ENCODE measurements around the gene SRSF12. TPM values are rescaled to one million over a fixed set of nuclear protein-coding genes. Genes with fewer than 3 reads are reported as not detected.

SRSF12 gene
- total RNA-seq (5.7 and 7.3 TPM in 2 replicates), polyA plus RNA-seq (5.6 and 7.6 TPM in 2 replicates)

DNA sequence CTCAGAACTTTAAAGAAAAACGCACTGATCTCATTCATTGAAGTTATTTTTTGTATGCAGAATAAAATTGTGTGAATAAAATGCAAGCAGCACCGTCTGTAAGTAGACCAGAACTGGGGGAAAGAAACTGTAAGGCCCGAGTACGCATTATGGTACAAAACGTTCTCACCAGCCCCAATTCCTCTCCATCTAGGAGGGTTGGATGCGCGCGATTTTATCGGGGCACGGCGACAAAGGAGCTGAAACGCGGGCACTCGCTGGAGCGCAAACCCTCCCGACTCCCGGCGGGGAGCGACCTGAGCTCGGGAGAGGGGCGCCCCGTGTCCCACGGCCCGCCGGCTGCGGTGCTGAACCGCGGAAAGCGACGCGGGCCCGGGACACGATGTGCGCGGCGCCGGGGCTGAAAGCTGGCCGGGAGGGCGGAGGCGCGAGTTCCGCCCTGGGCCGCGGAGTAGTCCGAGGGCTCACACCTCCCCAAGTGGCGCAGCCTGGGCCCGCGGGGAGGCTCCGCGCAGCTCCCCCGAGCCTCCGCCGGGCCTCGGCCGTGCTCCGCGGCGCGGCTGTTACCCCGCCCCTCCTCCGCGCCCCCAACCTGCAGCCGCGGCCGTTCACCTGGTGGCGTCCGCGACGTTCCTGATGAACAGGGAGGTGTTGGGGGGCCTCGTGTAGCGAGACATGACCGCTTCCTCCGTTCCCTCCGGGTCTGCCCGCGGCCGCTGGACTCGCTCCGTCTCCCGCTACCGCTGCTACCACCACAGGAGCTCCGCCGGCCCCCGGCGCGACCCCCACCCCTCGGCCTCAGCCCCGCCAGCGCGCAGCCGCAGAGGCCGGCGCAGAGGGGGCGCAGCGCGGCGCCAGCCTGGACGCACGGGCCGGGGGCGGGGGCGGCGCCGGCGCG is at the start of gene SRSF12:
Gene SRSF12, minus strand, starts transcription at position 861 of the 898 bp plus-strand sequence. Its CDS starts 184 bp downstream, at position 677.
- Histone ChIP-seq H3K4me1 (ENCODE audit: insufficient read depth) (no peaks in the 10 kb centered on the region), H3K4me3 (peak within 1 kb of the TSS; percentile 85), H2AFZ (peak within 1 kb of the TSS; percentile 93), H3K9me2 (replicated peaks; ENCODE audit: insufficient read depth) (no peaks in the 10 kb centered on the region), H3K27ac (peak within 1 kb of the TSS; percentile 54), H3K4me2 (peak within 1 kb of the TSS; percentile 96), H3K9me3 (ENCODE audit: low read depth) (no peaks in the 10 kb centered on the region), H4K20me1 (ENCODE audit: insufficient read depth, poor library complexity, severe bottlenecking) (no peaks in the 10 kb centered on the region), H3K27me3 (no peaks in the 10 kb centered on the region), H3K79me2 (peaks cover 35% of the 10 kb centered on the region), H3K36me3 (replicated peaks; ENCODE audit: insufficient read depth, low read depth) (no peaks in the 10 kb centered on the region)
- TF ChIP-seq, protein P1, sequence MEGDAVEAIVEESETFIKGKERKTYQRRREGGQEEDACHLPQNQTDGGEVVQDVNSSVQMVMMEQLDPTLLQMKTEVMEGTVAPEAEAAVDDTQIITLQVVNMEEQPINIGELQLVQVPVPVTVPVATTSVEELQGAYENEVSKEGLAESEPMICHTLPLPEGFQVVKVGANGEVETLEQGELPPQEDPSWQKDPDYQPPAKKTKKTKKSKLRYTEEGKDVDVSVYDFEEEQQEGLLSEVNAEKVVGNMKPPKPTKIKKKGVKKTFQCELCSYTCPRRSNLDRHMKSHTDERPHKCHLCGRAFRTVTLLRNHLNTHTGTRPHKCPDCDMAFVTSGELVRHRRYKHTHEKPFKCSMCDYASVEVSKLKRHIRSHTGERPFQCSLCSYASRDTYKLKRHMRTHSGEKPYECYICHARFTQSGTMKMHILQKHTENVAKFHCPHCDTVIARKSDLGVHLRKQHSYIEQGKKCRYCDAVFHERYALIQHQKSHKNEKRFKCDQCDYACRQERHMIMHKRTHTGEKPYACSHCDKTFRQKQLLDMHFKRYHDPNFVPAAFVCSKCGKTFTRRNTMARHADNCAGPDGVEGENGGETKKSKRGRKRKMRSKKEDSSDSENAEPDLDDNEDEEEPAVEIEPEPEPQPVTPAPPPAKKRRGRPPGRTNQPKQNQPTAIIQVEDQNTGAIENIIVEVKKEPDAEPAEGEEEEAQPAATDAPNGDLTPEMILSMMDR (IDR thresholded peaks at IDR 0.05; ENCODE audit: poor library complexity), result no peak
- no peak for TF ChIP-seq EZH2phosphoT487 (IDR thresholded peaks at IDR 0.05; ENCODE audit: low read depth, severe bottlenecking, unreplicated experiment)
- TF ChIP-seq EZH2 (IDR thresholded peaks at IDR 0.05; ENCODE audit: borderline replicate concordance), result no peak
- DNase-seq (ENCODE audit: low spot score), result peak; percentile 62
- WGBS (ENCODE audit: low lambda C conversion rate, missing lambda C conversion rate), result 1% methylated on average over 60 of the region's 106 CpGs

- Histone ChIP-seq H3K4me1 (ENCODE audit: insufficient read depth) (no peaks in the 10 kb centered on the region), H3K36me3 (replicated peaks; ENCODE audit: insufficient read depth, low read depth) (no peaks in the 10 kb centered on the region), H2AFZ (no peak overlapping the region)
Measured at GRCh38 chr6:89162047-89162371, 44.1 kb upstream of the SRSF12 start.

DNA sequence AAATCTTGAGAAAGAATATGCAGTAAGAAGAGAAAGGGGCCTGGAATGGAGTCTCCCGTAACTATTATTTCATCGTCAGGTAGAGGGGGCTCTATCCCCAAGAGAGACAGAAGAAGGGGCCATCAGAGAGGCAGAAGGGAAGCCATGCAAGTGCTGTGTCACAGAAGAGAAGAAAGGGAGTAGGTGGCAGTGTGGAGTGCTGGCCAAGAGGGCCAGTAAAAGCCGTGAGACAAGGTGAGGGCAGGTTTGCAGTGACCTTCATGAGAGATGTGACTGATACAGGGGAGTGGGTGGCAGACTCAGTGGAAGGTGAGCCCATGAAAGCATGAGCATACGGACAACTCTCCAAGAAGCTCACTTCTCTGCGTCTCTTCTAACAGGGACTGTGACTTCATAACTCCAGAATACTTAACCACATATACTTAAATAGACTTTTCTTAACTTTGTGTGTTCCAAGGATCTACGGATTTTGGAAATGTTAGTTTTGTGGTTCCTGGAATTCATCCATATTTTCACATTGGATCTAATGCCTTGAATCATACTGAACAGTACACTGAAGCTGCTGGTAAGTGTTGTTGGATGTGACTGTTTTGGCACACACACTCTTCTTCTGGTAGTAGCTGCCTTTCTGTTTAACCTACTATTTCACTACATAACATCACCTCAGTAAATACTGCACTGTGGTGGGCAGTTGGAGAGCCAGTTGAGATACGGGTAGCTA is 43.6 kb upstream of the SRSF12 start:
- H3K27ac ChIP-seq, result peak overlapping the region; percentile 55
- no peaks in the 10 kb centered on the region for H3K4me1 ChIP-seq (ENCODE audit: insufficient read depth)
- H3K79me2 ChIP-seq, result peaks cover 1% of the 10 kb centered on the region
- H3K4me2 ChIP-seq, result peak overlapping the region; percentile 27
- no peaks in the 10 kb centered on the region for H3K9me3 ChIP-seq (ENCODE audit: low read depth)
- no peaks in the 10 kb centered on the region for H3K9me2 ChIP-seq (replicated peaks; ENCODE audit: insufficient read depth)
- TF ChIP-seq, protein P1 (IDR thresholded peaks at IDR 0.05; ENCODE audit: poor library complexity), result no peak
- no peak for TF ChIP-seq EZH2 (IDR thresholded peaks at IDR 0.05; ENCODE audit: borderline replicate concordance)
- no peak for TF ChIP-seq EZH2phosphoT487 (IDR thresholded peaks at IDR 0.05; ENCODE audit: low read depth, severe bottlenecking, unreplicated experiment)
- H3K4me3 ChIP-seq, result no peak overlapping the region
- H2AFZ ChIP-seq, result no peak overlapping the region
- H3K36me3 ChIP-seq (replicated peaks; ENCODE audit: insufficient read depth, low read depth), result no peaks in the 10 kb centered on the region
- H3K27me3 ChIP-seq, result no peaks in the 10 kb centered on the region
- no peak for DNase-seq (ENCODE audit: low spot score)
- no peaks in the 10 kb centered on the region for H4K20me1 ChIP-seq (ENCODE audit: insufficient read depth, poor library complexity, severe bottlenecking)
- 78% methylated on average over 7 of the region's 7 CpGs for WGBS (ENCODE audit: low lambda C conversion rate, missing lambda C conversion rate)

More at GRCh38 chr6:89162047-89162371, 44.1 kb upstream of the SRSF12 start:
- no peak for TF ChIP-seq EZH2phosphoT487 (IDR thresholded peaks at IDR 0.05; ENCODE audit: low read depth, severe bottlenecking, unreplicated experiment)
- H3K9me3 ChIP-seq (ENCODE audit: low read depth), result no peaks in the 10 kb centered on the region
- H4K20me1 ChIP-seq (ENCODE audit: insufficient read depth, poor library complexity, severe bottlenecking), result no peaks in the 10 kb centered on the region
- H3K27ac ChIP-seq, result peak overlapping the region; percentile 55
- peak overlapping the region; percentile 27 for H3K4me2 ChIP-seq
- no peaks in the 10 kb centered on the region for H3K79me2 ChIP-seq
- H3K4me3 ChIP-seq, result no peak overlapping the region
- DNase-seq (ENCODE audit: low spot score), result no peak
- WGBS (ENCODE audit: low lambda C conversion rate, missing lambda C conversion rate), result 90% methylated on average over 4 of the region's 4 CpGs
- H3K9me2 ChIP-seq (replicated peaks; ENCODE audit: insufficient read depth), result no peaks in the 10 kb centered on the region
- H3K27me3 ChIP-seq, result no peaks in the 10 kb centered on the region
